Tibial artery (tissue), 4 donors: ENCODE data around the gene COLEC12.

Experiments
- DNase-seq, 2 donors: peaks; one replicate each; pipeline ENCODE4 v3.0.0-alpha.2; 2019
- H3K27ac ChIP-seq, 2 donors: fragments of 200-600 bp; sonication (generic) in 1 of 2; 1 replicate in 1 of 2; 2 replicates in 1 of 2; pipeline ENCODE4 v1.5.1; 2018 to 2019; ENCODE audit warnings: mild to moderate bottlenecking in 1 of 2
- H3K27me3 ChIP-seq, 2 donors: fragments of 200-600 bp; sonication (generic) in 1 of 2; one replicate each; pipeline versions ENCODE4 v1.5.1 to v1.6.0; 2016 to 2019
- H3K36me3 ChIP-seq, 3 donors: fragments of 200-600 bp; sonication (generic) in 2 of 3; one replicate each; pipeline ENCODE4 v1.5.1; 2016 to 2019; ENCODE audit warnings: mild to moderate bottlenecking in 2 of 3
- H3K4me1 ChIP-seq, 4 donors: fragments of 200-600 bp; sonication (generic) in 2 of 4; 1 replicate in 3 of 4; 2 replicates in 1 of 4; pipeline ENCODE4 v1.5.1; 2016 to 2019
- H3K4me3 ChIP-seq, 2 donors: fragments of 200-600 bp; sonication (generic) in 1 of 2; 1 replicate in 1 of 2; 2 replicates in 1 of 2; pipeline ENCODE4 v1.5.1; 2018 to 2019; ENCODE audit warnings: mild to moderate bottlenecking in 2 of 2
- H3K9me3 ChIP-seq, 3 donors: fragments of 200-600 bp; sonication (generic) in 1 of 3; one replicate each; pipeline ENCODE4 v1.5.1; 2016 to 2019
- CTCF ChIP-seq, 2 experiments: fragments of 200-600 bp in 1 of 2; fragments of 450-650 bp in 1 of 2; IDR thresholded peaks; one replicate each; pipeline ENCODE4 v1.5.1; 2017 to 2019; ENCODE audit warnings: antibody characterized with exemption in 2 of 2, mild to moderate bottlenecking in 1 of 2, moderate library complexity in 1 of 2
- intact Hi-C: fragments of 100-400 bp; cut with DNase I; formaldehyde crosslinking; loops from one replicate; pipeline ENCODE4 v1.15.0; 2023; ENCODE audit warnings: low total_unique reads

Gene COLEC12

DNA sequence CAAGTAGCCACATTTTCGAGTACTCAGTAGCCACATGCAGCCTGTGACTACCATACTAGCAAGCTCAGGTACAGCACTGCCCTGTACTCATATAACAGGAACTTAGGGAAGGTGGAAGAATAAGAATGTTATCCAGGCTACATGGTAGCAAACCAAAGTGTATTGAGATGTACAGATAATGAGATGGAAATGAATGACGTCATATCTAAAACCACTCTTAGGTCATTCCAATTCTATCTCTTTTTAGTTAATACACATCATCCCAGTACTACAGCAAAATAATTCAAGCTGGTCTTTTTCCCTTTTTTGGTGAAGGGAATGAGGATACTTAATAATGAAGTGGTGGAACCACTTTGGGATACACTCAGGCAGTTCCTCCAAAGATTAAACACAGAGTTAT, 38.7 kb downstream of the COLEC12 start:
- H3K9me3 ChIP-seq: no peaks in the 10 kb centered on the region
- H3K4me1 ChIP-seq: peaks cover 0 to 19% (median 12%) of the 10 kb centered on the region in 4 donors
- no peaks in the 10 kb centered on the region for H3K27me3 ChIP-seq
- no peak overlapping the region for H3K27ac ChIP-seq
- no peak overlapping the region for H3K4me3 ChIP-seq
- no peak for DNase-seq
- H3K36me3 ChIP-seq: no peaks in the 10 kb centered on the region
- TF ChIP-seq CTCF (IDR thresholded peaks at IDR 0.05): no peak
- intact Hi-C loops: no loop called here

DNA sequence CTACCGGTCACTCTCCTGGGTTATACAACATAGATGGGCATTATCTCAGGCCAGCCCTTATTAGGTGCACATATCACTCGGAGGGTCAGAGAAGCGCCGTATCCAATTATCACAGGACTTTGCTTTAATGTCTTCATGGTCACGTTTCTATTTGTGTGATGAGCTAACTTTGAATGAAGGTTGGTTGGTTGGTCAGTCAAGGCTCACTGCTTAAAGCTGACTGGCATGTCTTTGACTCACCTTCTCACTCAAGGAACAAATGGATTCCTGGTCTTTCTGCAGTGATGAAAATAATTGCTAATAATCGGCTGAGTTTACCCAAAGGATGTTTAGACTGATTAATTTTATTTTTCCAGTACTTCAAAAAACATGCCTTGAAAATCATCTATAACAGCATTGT, 39.7 kb downstream of the COLEC12 start:
- DNase-seq: no peak
- intact Hi-C loops: no loop called here
- no peaks in the 10 kb centered on the region for H3K36me3 ChIP-seq
- H3K9me3 ChIP-seq: no peaks in the 10 kb centered on the region
- no peak overlapping the region for H3K27ac ChIP-seq
- no peak for TF ChIP-seq CTCF (IDR thresholded peaks at IDR 0.05)
- H3K4me1 ChIP-seq: peaks cover 0 to 26% (median 15%) of the 10 kb centered on the region in 4 donors
- no peak overlapping the region for H3K4me3 ChIP-seq
- no peaks in the 10 kb centered on the region for H3K27me3 ChIP-seq

- intact Hi-C loops: no loop called here
- Histone ChIP-seq H3K36me3 (no peaks in the 10 kb centered on the region), H3K4me1 (peaks cover 0 to 26% (median 15%) of the 10 kb centered on the region in 4 donors), H3K27me3 (no peaks in the 10 kb centered on the region), H3K27ac (no peak overlapping the region), H3K9me3 (no peaks in the 10 kb centered on the region), H3K4me3 (no peak overlapping the region)
- DNase-seq: no peak
- TF ChIP-seq CTCF (IDR thresholded peaks at IDR 0.05): no peak
These were observed 40.5 kb downstream of the COLEC12 start for GRCh38 chr18:459814-460593.

GRCh38 chr18:457521-458412, 42.7 kb downstream of the COLEC12 start:
- Histone ChIP-seq H3K4me1 (peaks cover 0 to 26% (median 15%) of the 10 kb centered on the region in 4 donors), H3K9me3 (no peaks in the 10 kb centered on the region), H3K36me3 (no peaks in the 10 kb centered on the region), H3K27ac (peak overlapping the region; percentile 60 to 65), H3K4me3 (peak overlapping the region in 1 of 2 donors; percentile 36), H3K27me3 (no peaks in the 10 kb centered on the region)
- intact Hi-C loops: no loop called here
- no peak for TF ChIP-seq CTCF (IDR thresholded peaks at IDR 0.05)
- no peak for DNase-seq

DNA sequence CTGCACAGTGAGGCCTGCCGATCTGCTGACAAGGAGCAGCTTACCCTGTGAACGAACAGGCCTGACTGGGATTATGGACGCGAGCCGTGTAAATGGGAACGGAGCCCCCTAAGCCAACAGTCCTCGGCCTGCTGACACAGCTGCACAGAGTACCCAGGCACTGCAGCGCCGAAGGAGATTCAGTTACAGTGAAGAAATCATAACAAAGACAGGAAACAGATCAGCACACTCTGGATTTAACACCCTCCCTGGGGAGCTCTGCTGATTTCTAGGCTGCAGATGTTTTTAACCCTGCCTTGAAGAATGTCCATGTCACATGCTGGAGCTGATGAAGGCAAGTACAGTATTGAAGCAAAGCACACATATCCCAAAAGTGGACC, 43.4 kb downstream of the COLEC12 start:
- H3K27ac ChIP-seq: peak overlapping the region; percentile 60 to 65
- H3K36me3 ChIP-seq: no peaks in the 10 kb centered on the region
- DNase-seq: peak; percentile 70 to 76
- H3K4me1 ChIP-seq: peaks cover 0 to 26% (median 15%) of the 10 kb centered on the region in 4 donors
- no peaks in the 10 kb centered on the region for H3K27me3 ChIP-seq
- H3K9me3 ChIP-seq: peaks cover 0 to 4% (median 1%) of the 10 kb centered on the region in 3 donors
- intact Hi-C loops: no loop called here
- peak overlapping the region; percentile 28 to 36 for H3K4me3 ChIP-seq
- TF ChIP-seq CTCF (IDR thresholded peaks at IDR 0.05): no peak
